ENCODE results near the gene TSPAN7.

Gene TSPAN7

DNA sequence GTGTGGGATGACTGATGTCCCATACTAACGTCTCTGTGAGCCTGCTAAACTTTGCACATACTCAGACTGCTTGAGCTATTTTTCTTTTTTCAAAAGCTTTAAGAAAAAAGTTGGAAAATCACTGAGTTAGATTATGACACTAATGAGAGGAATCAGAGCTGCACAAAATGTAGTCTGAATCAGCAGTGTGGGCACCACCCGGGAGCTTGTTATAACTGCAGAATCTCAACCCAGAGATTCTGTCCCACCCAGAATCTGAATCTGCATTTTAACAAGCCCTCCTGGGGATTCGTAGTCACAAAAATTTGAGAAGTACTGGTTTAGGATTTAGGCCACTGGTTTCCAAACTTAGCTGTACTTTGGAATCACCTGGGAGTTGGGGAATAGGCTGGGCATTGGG lies 137.8 kb downstream of the TSPAN7 start:
- DNase-seq: no peak

DNA sequence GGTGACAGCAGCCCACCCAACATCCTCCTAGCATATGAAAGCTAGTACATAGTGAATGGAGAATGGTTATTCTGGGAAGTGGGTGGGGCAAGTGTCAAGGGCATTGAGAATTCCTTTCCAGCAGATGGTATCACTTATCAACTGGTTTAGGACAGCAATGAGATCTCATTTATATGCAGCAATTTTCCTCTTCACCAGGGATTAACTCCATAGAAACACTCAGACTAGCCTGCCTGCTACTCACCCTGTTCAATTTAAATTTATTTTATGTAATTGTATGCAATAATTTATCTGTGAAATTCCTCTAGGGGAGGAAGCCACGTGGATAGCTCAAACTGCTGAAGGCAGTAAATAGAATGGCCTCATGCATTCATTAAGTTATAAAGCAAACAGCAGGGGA lies 138.4 kb downstream of the TSPAN7 start:
- DNase-seq: no peak

DNA sequence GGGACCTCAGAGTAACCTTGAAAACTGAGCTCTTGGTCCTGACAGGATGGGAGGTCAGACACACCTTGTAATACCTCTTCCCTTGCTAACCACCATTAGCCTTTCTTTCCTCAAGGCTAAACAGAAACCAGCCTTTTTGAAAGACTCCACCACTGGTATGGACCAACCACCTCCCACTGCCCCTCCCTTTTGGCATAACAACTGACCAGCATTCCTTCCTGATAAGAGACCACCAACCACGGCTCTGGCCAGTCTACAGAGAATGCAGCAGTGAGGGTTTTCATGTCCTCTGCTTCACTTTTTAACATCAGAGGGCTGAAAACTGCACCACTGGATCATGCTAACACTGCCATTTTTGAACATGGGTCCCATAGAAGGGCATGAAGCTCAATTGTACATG lies 139.7 kb downstream of the TSPAN7 start:
- DNase-seq: no peak

DNA sequence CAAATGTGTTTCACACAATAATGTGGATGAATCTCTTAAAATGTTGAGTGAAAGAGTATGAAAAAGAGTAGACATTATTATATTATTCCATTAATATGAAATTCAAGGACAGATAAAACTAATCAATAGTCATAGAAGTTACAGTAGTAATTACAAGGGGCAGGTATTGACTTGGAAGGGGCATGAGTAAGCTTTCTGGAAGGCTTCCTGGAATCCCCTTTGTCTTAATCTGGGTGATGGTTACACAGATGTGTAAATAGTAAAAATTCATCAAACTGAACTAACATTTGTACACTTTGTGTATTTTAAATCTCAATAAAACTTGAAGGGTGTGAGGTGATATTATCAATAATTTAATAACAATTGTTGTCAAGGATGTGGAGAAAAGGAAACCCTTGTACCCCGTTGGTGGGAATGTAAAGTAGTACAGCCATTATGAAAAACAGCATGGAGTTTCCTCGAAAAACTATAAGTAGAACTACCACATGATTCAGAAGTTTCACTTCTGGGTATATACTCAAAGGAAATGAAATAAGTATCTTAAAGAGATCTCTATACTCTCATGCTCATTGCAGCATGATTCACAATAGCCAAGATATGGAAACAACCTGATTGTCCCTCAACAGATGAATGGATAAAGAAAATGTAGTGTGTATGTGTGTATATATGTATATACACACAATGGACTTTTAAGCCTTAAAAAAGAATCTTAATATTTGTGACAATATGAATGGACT lies 143.0 kb downstream of the TSPAN7 start:
- no peak for DNase-seq

DNA sequence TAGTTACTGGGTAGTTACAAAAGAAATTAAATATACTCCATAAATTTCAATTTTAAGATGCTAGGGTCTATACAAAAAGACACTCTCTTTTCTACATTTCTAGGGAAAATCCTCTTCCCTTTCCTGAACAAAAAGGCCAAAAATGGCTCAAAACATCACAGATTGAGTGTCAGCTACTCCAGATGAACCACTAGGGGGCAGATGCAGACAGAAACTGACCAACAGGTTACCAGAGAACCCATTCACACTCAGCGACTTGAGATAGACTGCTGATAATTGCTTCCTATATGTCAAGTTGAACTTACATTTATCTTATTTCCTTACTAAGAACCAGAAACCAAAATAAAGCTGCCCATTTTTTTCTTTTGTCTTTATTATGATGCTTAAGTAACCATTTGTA lies 156.5 kb downstream of the TSPAN7 start:
- DNase-seq: no peak

DNA sequence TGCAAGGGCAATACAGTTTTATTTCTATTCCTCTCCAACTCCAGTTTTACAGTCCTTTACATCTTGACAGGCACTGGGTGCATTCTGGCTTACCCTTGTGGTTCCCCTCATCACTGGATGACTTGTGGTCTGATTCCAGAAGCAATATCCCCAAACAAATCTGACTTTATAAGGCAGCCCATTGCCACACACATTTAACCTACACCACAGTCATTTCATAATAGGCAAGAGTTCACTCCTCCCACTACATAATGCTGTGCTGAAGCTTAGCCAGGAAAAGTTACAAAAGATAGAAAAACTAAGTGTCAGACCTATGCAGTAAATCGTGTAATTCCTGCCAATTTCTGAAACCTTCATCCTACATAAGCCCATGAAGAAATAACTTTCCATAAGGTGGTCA lies 157.0 kb downstream of the TSPAN7 start:
- no peak for DNase-seq

DNA sequence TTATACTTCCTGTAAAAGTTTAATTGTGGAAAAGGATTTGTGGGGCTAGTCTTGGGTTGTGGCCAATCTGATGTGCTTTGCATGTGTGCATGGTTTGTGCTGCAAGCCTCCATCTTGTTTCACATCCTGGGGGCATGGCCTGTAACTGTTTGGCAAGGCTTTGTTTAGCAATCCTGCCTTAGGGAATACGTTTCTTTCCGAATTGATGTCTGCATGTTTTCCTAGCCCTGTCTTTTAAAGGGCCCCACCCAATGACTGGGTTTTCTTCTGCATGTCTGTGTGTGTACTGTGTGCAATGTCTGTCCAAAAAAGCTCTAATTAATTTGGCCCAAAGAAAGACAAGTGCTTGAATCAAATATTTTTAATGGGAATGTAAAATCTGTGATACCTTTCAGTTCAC lies 165.3 kb downstream of the TSPAN7 start:
- DNase-seq: no peak

DNA sequence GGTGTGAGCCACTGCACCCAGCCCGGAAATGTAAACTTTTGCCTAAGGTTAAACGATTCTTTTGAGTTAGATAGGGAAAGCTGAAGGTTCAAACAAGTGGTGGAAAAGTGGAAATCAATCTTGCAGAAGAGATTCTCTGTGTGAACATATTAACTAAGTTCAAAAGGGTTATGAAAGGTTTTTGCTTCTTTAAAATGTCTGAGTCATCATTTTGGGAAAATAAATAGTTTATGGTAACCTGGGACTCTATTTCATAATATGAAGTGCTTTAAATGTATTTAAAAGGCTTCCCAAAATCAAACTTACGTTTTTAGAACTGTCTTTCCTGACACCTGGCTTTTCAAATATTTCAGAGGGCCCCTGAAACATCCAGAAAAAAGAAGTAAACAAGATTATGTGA lies 166.3 kb downstream of the TSPAN7 start:
- no peak for DNase-seq

DNA sequence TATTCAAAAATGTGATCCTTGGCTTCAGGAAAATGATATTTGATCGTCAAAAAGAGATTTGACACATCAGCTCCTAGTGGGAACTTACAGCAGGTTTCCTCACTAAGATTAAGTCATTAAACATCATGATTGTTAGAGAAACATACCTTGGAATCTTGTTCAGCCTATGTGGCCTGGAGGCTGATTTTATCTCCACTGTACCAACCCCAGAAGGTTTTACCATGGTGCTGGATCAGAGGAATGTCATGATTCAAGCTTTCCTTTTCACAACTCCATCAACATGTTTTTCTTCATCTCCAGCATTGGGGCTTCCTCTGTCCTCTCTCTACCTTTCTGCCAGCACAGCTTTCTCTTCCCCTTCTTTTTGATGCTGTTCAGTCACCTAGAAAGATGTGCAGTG lies 171.5 kb downstream of the TSPAN7 start:
- no peak for DNase-seq
